Measurements from ENCODE around the gene ATP2A2.
"Not testable (repeated sequence)": the region's sequence is repeated elsewhere in the genome, so short reads cannot be mapped to it uniquely, and the experiment has no call there.

The ATP2A2 gene

GRCh38 chr12:110280779-110281548 is at the start of gene ATP2A2:
ATP2A2 (plus strand) TSS chr12:110281247; CDS start chr12:110281790, 543 bp downstream.
- DNase-seq (ENCODE audit: insufficient read length, low spot score): peak; percentile 97
- FAIRE-seq: peak; percentile 53

GRCh38 chr12:110233212-110233903 is 47.7 kb upstream of the ATP2A2 start:
- DNase-seq (ENCODE audit: insufficient read length, low spot score): no peak

GRCh38 chr12:110234331-110234751 is 46.7 kb upstream of the ATP2A2 start:
- no peak for FAIRE-seq
- DNase-seq (ENCODE audit: insufficient read length, low spot score): no peak

More at GRCh38 chr12:110233212-110233903, 47.7 kb upstream of the ATP2A2 start:
- FAIRE-seq: no peak

GRCh38 chr12:110234755-110235154 is 46.3 kb upstream of the ATP2A2 start:
- no peak for DNase-seq (ENCODE audit: insufficient read length, low spot score)
- FAIRE-seq: no peak

GRCh38 chr12:110235383-110235782 is 45.7 kb upstream of the ATP2A2 start:
- no peak for DNase-seq (ENCODE audit: insufficient read length, low spot score)
- no peak for FAIRE-seq

GRCh38 chr12:110243227-110243626 is 37.8 kb upstream of the ATP2A2 start:
- DNase-seq (ENCODE audit: insufficient read length, low spot score): no peak
- FAIRE-seq: no peak

- no peak for FAIRE-seq
- no peak for DNase-seq (ENCODE audit: insufficient read length, low spot score)
Measured at GRCh38 chr12:110244372-110244771, 36.7 kb upstream of the ATP2A2 start.

- no peak for FAIRE-seq
- no peak for DNase-seq (ENCODE audit: insufficient read length, low spot score)
Measured at GRCh38 chr12:110244829-110245228, 36.2 kb upstream of the ATP2A2 start.

GRCh38 chr12:110245369-110245772 is 35.7 kb upstream of the ATP2A2 start:
- DNase-seq (ENCODE audit: insufficient read length, low spot score): peak; percentile 43
- FAIRE-seq: peak; percentile 52

GRCh38 chr12:110246636-110247339 is 34.3 kb upstream of the ATP2A2 start:
- FAIRE-seq (no peak), DNase-seq (ENCODE audit: insufficient read length, low spot score) (no peak)

- FAIRE-seq (no peak), DNase-seq (ENCODE audit: insufficient read length, low spot score) (no peak)
Measured at GRCh38 chr12:110247340-110248095, 33.5 kb upstream of the ATP2A2 start.

- FAIRE-seq (no peak), DNase-seq (ENCODE audit: insufficient read length, low spot score) (no peak)
Measured at GRCh38 chr12:110248096-110248447, 33.0 kb upstream of the ATP2A2 start.

- FAIRE-seq: no peak
- DNase-seq (ENCODE audit: insufficient read length, low spot score): no peak
Measured at GRCh38 chr12:110249105-110249504, 31.9 kb upstream of the ATP2A2 start.

- no peak for DNase-seq (ENCODE audit: insufficient read length, low spot score)
- FAIRE-seq: no peak
Measured at GRCh38 chr12:110249716-110250225, 31.3 kb upstream of the ATP2A2 start.

- FAIRE-seq: no peak
Measured at GRCh38 chr12:110251381-110251780, 29.7 kb upstream of the ATP2A2 start.

GRCh38 chr12:110252716-110253115 is 28.3 kb upstream of the ATP2A2 start:
- no peak for DNase-seq (ENCODE audit: insufficient read length, low spot score)
- no peak for FAIRE-seq

More at GRCh38 chr12:110251381-110251780, 29.7 kb upstream of the ATP2A2 start:
- DNase-seq (ENCODE audit: insufficient read length, low spot score): no peak

- FAIRE-seq (no peak), DNase-seq (ENCODE audit: insufficient read length, low spot score) (no peak)
Measured at GRCh38 chr12:110253176-110253575, 27.9 kb upstream of the ATP2A2 start.

GRCh38 chr12:110254971-110255540 is 26.0 kb upstream of the ATP2A2 start:
- FAIRE-seq (no peak), DNase-seq (ENCODE audit: insufficient read length, low spot score) (no peak)

- not testable (repeated sequence) for FAIRE-seq; DNase-seq (ENCODE audit: insufficient read length, low spot score)
Measured at GRCh38 chr12:110255890-110256456, 25.1 kb upstream of the ATP2A2 start.
